HEK293 (cell line): ENCODE data around the gene LHFPL2.

Source experiments
- CTCF ChIP-seq: fragments of 450-650 bp; formaldehyde crosslinking; IDR thresholded peaks from 2 replicates; pipeline ENCODE4 v1.5.1; 2016; ENCODE audit warnings: missing biosample characterization, missing genetic modification characterization
- TRIM28 ChIP-seq: IDR thresholded peaks from 2 replicates; pipeline ENCODE4 v1.6.1; 2011; ENCODE audit warnings: low read length, control low read depth, borderline replicate concordance
- TSHZ1 ChIP-seq: fragments of 450-650 bp; formaldehyde crosslinking; IDR thresholded peaks from 2 replicates; pipeline ENCODE4 v1.5.1; 2016; ENCODE audit warnings: missing biosample characterization, missing genetic modification characterization, borderline replicate concordance
- YY1 ChIP-seq: fragments of 450-650 bp; formaldehyde crosslinking; IDR thresholded peaks from 2 replicates; pipeline ENCODE4 v1.5.1; 2018; ENCODE audit warnings: missing biosample characterization, missing genetic modification characterization
- ZBTB10 ChIP-seq: fragments of 450-650 bp; formaldehyde crosslinking; IDR thresholded peaks from 2 replicates; pipeline ENCODE4 v1.5.1; 2016; ENCODE audit warnings: missing biosample characterization, missing genetic modification characterization
- ZNF324 ChIP-seq: fragments of 450-650 bp; formaldehyde crosslinking; IDR thresholded peaks from 2 replicates; pipeline ENCODE4 v1.5.1; 2016; ENCODE audit warnings: missing biosample characterization, missing genetic modification characterization

- TF ChIP-seq ZBTB10 (tag by site-specific recombination) (no peak), TSHZ1 (tag by site-specific recombination) (no peak), TRIM28 (no peak), ZNF324 (tag by site-specific recombination) (no peak), CTCF (tag by site-specific recombination) (no peak), YY1 (no peak)
Observed at GRCh38 chr5:78610163-78610583, 38.4 kb downstream of the LHFPL2 start.
